ENCODE data around the gene ALPP.
"Not testable (repeated sequence)": the region's sequence is repeated elsewhere in the genome, so short reads cannot be mapped to it uniquely, and the experiment has no call there.

Gene ALPP

GRCh38 chr2:232402518-232402917, 24.0 kb downstream of the ALPP start:
- no peak overlapping the region for H3K4me3 ChIP-seq (ENCODE audit: low read depth, low read length)
- no peak for TF ChIP-seq CTCF (IDR thresholded peaks at IDR 0.05; ENCODE audit: borderline replicate concordance, insufficient read depth, low read depth, low read length)

GRCh38 chr2:232405943-232406510, 27.5 kb downstream of the ALPP start:
- no peak overlapping the region for H3K4me3 ChIP-seq (ENCODE audit: low read depth, low read length)
- no peak for TF ChIP-seq CTCF (IDR thresholded peaks at IDR 0.05; ENCODE audit: borderline replicate concordance, insufficient read depth, low read depth, low read length)

GRCh38 chr2:232406556-232407310, 28.2 kb downstream of the ALPP start, which contains the start of gene ALPG:
Gene ALPG (plus strand): TSS chr2:232406844. CDS start chr2:232406895, 51 bp downstream.
- H3K4me3 ChIP-seq (ENCODE audit: low read depth, low read length) = no peak within 1 kb of the TSS
- TF ChIP-seq CTCF (IDR thresholded peaks at IDR 0.05; ENCODE audit: borderline replicate concordance, insufficient read depth, low read depth, low read length) = no peak

GRCh38 chr2:232407428-232408150, 29.0 kb downstream of the ALPP start:
- not testable (repeated sequence) for H3K4me3 ChIP-seq (ENCODE audit: low read depth, low read length)

- H3K4me3 ChIP-seq (ENCODE audit: low read depth, low read length) = not testable (repeated sequence)
Measured at GRCh38 chr2:232408269-232408668, 29.7 kb downstream of the ALPP start.

GRCh38 chr2:232409617-232410016, 31.1 kb downstream of the ALPP start:
- not testable (repeated sequence) for H3K4me3 ChIP-seq (ENCODE audit: low read depth, low read length)

- no peak for TF ChIP-seq CTCF (IDR thresholded peaks at IDR 0.05; ENCODE audit: borderline replicate concordance, insufficient read depth, low read depth, low read length)
- H3K4me3 ChIP-seq (ENCODE audit: low read depth, low read length) = no peak overlapping the region
Measured at GRCh38 chr2:232410238-232410900, 31.8 kb downstream of the ALPP start.

- TF ChIP-seq CTCF (IDR thresholded peaks at IDR 0.05; ENCODE audit: borderline replicate concordance, insufficient read depth, low read depth, low read length) = no peak
- no peak overlapping the region for H3K4me3 ChIP-seq (ENCODE audit: low read depth, low read length)
Measured at GRCh38 chr2:232411901-232412629, 33.5 kb downstream of the ALPP start.

All from GM12875 (cell line).